IgD-negative memory B cell (primary cell): ENCODE results near the gene PAGE2. TPM values are rescaled to one million over a fixed set of nuclear protein-coding genes. Genes with fewer than 3 reads are reported as not detected.

Source experiments
- polyA plus RNA-seq: library from polyadenylated mRNA; unstranded; fragments of 300-500 nt; fragmentation: Illumina TruSeq; gene quantifications from one replicate; pipeline ENCODE4 v1.2.3, GENCODE V29; 2021

PAGE2 gene
- polyA plus RNA-seq, 1 donor from 2014 or later: not detected

Other genes starting within 250 kb of the PAGE2 start
- gene TRO, start 168.2 kb upstream of the PAGE2 start, polyA plus RNA-seq: 0.06 TPM
- gene PFKFB1, start 94.8 kb upstream of the PAGE2 start, polyA plus RNA-seq: not detected
- 22.9 TPM for gene APEX2, start 88.7 kb upstream of the PAGE2 start, polyA plus RNA-seq
- gene ALAS2, start 58.0 kb upstream of the PAGE2 start, polyA plus RNA-seq: not detected
- not detected for gene PAGE2B, start 14.0 kb upstream of the PAGE2 start, polyA plus RNA-seq
- gene PAGE5, start 131.3 kb downstream of the PAGE2 start, polyA plus RNA-seq: not detected
- gene PAGE3, start 175.9 kb downstream of the PAGE2 start, polyA plus RNA-seq: not detected